Measurements from ENCODE around the gene ANKRD28. TPM values are rescaled to one million over a fixed set of nuclear protein-coding genes. Genes with fewer than 3 reads are reported as not detected.

The ANKRD28 gene
- polyA plus RNA-seq, 1 of the 3 experiments (the other 2 are of a cell fraction) = 74.8 TPM

DNA sequence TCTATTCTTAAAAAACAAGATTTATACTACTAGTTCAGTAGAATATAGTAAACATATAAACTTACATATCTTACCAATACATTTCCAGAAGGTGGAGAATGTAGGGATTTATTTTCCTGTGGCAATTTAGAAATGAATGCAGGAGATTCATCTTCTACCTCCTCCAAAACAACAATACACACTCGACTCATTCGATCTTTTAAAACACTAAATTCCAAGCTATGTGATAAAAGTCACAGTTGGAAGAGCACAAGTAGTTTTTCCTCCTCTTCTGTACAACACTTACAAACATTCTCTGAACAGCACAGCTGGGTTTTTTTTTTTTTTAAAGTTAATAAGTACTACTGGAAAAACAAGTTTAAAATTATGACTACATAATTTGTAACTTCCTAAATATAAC is 1.4 kb downstream of the ANKRD28 start:
- no peaks in the 10 kb centered on the region for H3K9me3 ChIP-seq
- peak overlapping the region; percentile 88 to 100 for H3K27ac ChIP-seq (ENCODE audit: low read depth in 2 of 2, low read length in 1 of 2)
- DNase-seq = no peak

DNA sequence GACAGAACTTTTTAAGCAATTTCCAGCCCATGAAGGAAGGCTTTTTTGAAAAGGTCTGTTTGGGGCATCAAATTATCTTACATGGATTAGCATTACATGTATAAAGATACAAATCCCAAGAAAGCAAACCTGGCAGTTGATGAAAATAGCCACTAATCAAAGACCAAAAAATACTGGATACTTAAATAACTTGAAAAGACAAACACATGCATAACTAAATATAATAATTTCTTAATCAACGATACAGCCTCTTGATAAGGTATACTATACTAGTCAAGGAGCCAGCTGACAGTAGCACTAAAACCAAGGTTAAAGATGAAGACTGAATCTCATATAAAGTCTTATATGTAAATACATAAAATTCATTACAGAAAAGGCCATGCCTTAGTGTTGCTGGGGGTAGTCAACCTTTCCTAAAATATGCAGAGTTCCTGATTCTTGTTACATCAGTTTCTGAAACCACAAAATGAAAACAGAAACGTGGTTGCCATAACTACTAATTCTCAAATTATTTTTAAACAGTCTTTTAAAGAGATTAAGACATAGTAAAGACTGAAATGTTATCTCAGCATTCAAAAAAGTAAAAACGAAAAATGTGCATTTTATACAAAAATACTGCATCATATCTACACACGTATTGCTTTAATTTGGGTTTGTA is 2.0 kb downstream of the ANKRD28 start:
- CTCF ChIA-PET = interaction anchor here (0.9 to 1.6 kb wide), 3 partner anchors 9 to 166 kb away, joined by 3 to 8 read pairs (median 3); no protein-coding TSS in a partner anchor
- peaks cover 15 to 16% of the 10 kb centered on the region in 2 experiments; a peak in 3 of 4 replicates for H3K4me1 ChIP-seq (ENCODE audit: control insufficient read depth in 1 of 2, insufficient read depth in 2 of 2, low read depth in 1 of 2, low read length in 1 of 2)
- peaks cover 36% of the 10 kb centered on the region for H3F3A ChIP-seq (replicated peaks; ENCODE audit: insufficient read depth)
- WGBS (ENCODE audit: low lambda C conversion rate) = 11% methylated on average over 4 of the region's 4 CpGs
- H3K79me2 ChIP-seq (ENCODE audit: insufficient read depth) = peaks cover 92% of the 10 kb centered on the region
- peak overlapping the region; percentile 69 for H3K4me2 ChIP-seq
- H3K27me3 ChIP-seq (ENCODE audit: insufficient read depth) = no peaks in the 10 kb centered on the region
- peaks cover 20 to 36% of the 10 kb centered on the region in 2 experiments for H3K36me3 ChIP-seq (replicated peaks in 1 of 2; ENCODE audit: control insufficient read depth in 1 of 2, insufficient read depth in 2 of 2, low read length in 1 of 2)
- no peak overlapping the region for H2AFZ ChIP-seq (ENCODE audit: low read depth)
- DNase-seq = no peak
- H3K9me2 ChIP-seq = no peaks in the 10 kb centered on the region
- POLR2A ChIA-PET = no interaction called here
- H3K4me3 ChIP-seq (ENCODE audit: low read depth in 2 of 2, low read length in 1 of 2) = peak overlapping the region; percentile 65 to 79; a peak in 3 of 4 replicates
- TF ChIP-seq CHD2 (IDR thresholded peaks at IDR 0.05; ENCODE audit: low read length, partially characterized antibody) (no peak), EP300 (IDR thresholded peaks at IDR 0.05; ENCODE audit: borderline replicate concordance in 1 of 2, low read depth in 1 of 2, low read length in 1 of 2) (no peak), NFIC (IDR thresholded peaks at IDR 0.05; ENCODE audit: borderline replicate concordance) (no peak), SMC3 (IDR thresholded peaks at IDR 0.05; ENCODE audit: low read depth, low read length) (no peak), EZH2phosphoT487 (IDR thresholded peaks at IDR 0.05; ENCODE audit: borderline replicate concordance, low read depth) (no peak), ELF1 (IDR thresholded peaks at IDR 0.05) (no peak), TAF1 (IDR thresholded peaks at IDR 0.05; ENCODE audit: borderline replicate concordance, low read depth, low read length) (no peak), FOSL2 (IDR thresholded peaks at IDR 0.05; ENCODE audit: borderline replicate concordance, low read depth) (no peak), MXI1 (IDR thresholded peaks at IDR 0.05; ENCODE audit: low read depth, low read length) (no peak)
- TF ChIP-seq, protein P1, sequence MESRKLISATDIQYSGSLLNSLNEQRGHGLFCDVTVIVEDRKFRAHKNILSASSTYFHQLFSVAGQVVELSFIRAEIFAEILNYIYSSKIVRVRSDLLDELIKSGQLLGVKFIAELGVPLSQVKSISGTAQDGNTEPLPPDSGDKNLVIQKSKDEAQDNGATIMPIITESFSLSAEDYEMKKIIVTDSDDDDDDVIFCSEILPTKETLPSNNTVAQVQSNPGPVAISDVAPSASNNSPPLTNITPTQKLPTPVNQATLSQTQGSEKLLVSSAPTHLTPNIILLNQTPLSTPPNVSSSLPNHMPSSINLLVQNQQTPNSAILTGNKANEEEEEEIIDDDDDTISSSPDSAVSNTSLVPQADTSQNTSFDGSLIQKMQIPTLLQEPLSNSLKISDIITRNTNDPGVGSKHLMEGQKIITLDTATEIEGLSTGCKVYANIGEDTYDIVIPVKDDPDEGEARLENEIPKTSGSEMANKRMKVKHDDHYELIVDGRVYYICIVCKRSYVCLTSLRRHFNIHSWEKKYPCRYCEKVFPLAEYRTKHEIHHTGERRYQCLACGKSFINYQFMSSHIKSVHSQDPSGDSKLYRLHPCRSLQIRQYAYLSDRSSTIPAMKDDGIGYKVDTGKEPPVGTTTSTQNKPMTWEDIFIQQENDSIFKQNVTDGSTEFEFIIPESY (IDR thresholded peaks at IDR 0.05; ENCODE audit: borderline replicate concordance, low read depth) = no peak
- H3K9me3 ChIP-seq = peaks cover 5% of the 10 kb centered on the region; the same call in 1 of the 2 replicates
- peak overlapping the region; percentile 88 to 100 for H3K27ac ChIP-seq (ENCODE audit: low read depth in 2 of 2, low read length in 1 of 2)
- peaks cover 18% of the 10 kb centered on the region; the same call in 1 of the 2 replicates for H4K20me1 ChIP-seq (ENCODE audit: insufficient read depth)
- peak overlapping the region; percentile 99 for H3K9ac ChIP-seq

More for the DNA sequence above, 1.4 kb downstream of the ANKRD28 start:
- Histone ChIP-seq H3K9ac (peak overlapping the region; percentile 99), H2AFZ (ENCODE audit: low read depth) (no peak overlapping the region), H3K36me3 (replicated peaks in 1 of 2; ENCODE audit: control insufficient read depth in 1 of 2, insufficient read depth in 2 of 2, low read length in 1 of 2) (peaks cover 20 to 31% of the 10 kb centered on the region in 2 experiments), H3K9me2 (no peaks in the 10 kb centered on the region), H3F3A (replicated peaks; ENCODE audit: insufficient read depth) (peaks cover 35% of the 10 kb centered on the region), H3K27me3 (ENCODE audit: insufficient read depth) (no peaks in the 10 kb centered on the region), H3K79me2 (ENCODE audit: insufficient read depth) (peaks cover 92% of the 10 kb centered on the region), H4K20me1 (ENCODE audit: insufficient read depth) (peaks cover 13% of the 10 kb centered on the region; the same call in 1 of the 2 replicates), H3K4me2 (peak overlapping the region; percentile 69), H3K4me3 (ENCODE audit: low read depth in 2 of 2, low read length in 1 of 2) (peak overlapping the region; percentile 65 to 79; a peak in 3 of 4 replicates), H3K4me1 (ENCODE audit: control insufficient read depth in 1 of 2, insufficient read depth in 2 of 2, low read depth in 1 of 2, low read length in 1 of 2) (peaks cover 15 to 22% of the 10 kb centered on the region in 2 experiments; a peak in 3 of 4 replicates)
- TF ChIP-seq MEF2A (IDR thresholded peaks at IDR 0.05; ENCODE audit: borderline replicate concordance, low read depth) (no peak), SIN3A (IDR thresholded peaks at IDR 0.05; ENCODE audit: borderline replicate concordance, low read depth, low read length) (no peak), FOXM1 (IDR thresholded peaks at IDR 0.05; ENCODE audit: low read depth) (no peak), RAD21 (IDR thresholded peaks at IDR 0.05; ENCODE audit: low read length) (no peak), EP300 (IDR thresholded peaks at IDR 0.05; ENCODE audit: borderline replicate concordance in 1 of 2, low read depth in 1 of 2, low read length in 1 of 2) (no peak), CHD2 (IDR thresholded peaks at IDR 0.05; ENCODE audit: low read length, partially characterized antibody) (no peak)
- TF ChIP-seq, protein P2, sequence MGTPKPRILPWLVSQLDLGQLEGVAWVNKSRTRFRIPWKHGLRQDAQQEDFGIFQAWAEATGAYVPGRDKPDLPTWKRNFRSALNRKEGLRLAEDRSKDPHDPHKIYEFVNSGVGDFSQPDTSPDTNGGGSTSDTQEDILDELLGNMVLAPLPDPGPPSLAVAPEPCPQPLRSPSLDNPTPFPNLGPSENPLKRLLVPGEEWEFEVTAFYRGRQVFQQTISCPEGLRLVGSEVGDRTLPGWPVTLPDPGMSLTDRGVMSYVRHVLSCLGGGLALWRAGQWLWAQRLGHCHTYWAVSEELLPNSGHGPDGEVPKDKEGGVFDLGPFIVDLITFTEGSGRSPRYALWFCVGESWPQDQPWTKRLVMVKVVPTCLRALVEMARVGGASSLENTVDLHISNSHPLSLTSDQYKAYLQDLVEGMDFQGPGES (IDR thresholded peaks at IDR 0.05; ENCODE audit: low read depth, low read length) = no peak
- TF ChIP-seq, protein P3, sequence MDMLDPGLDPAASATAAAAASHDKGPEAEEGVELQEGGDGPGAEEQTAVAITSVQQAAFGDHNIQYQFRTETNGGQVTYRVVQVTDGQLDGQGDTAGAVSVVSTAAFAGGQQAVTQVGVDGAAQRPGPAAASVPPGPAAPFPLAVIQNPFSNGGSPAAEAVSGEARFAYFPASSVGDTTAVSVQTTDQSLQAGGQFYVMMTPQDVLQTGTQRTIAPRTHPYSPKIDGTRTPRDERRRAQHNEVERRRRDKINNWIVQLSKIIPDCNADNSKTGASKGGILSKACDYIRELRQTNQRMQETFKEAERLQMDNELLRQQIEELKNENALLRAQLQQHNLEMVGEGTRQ (IDR thresholded peaks at IDR 0.05; ENCODE audit: borderline replicate concordance, low read depth, low read length) = no peak
- WGBS (ENCODE audit: low lambda C conversion rate) = 2% methylated on average over 2 of the region's 2 CpGs
- POLR2A ChIA-PET = no interaction called here
- CTCF ChIA-PET = interaction anchor here (0.9 to 1.6 kb wide), 4 partner anchors 9 to 195 kb away, joined by 3 to 8 read pairs (median 3); partner anchors contain the start of genes BTD and HACL1

All from SK-N-SH (cell line).